ENCODE measurements around the gene LRRC25. TPM values are rescaled to one million over a fixed set of nuclear protein-coding genes. Genes with fewer than 3 reads are reported as not detected.
"Not testable (repeated sequence)": the region's sequence is repeated elsewhere in the genome, so short reads cannot be mapped to it uniquely, and the experiment has no call there.

Gene LRRC25
- total RNA-seq, 1 donor from 2014 or later: not detected

DNA sequence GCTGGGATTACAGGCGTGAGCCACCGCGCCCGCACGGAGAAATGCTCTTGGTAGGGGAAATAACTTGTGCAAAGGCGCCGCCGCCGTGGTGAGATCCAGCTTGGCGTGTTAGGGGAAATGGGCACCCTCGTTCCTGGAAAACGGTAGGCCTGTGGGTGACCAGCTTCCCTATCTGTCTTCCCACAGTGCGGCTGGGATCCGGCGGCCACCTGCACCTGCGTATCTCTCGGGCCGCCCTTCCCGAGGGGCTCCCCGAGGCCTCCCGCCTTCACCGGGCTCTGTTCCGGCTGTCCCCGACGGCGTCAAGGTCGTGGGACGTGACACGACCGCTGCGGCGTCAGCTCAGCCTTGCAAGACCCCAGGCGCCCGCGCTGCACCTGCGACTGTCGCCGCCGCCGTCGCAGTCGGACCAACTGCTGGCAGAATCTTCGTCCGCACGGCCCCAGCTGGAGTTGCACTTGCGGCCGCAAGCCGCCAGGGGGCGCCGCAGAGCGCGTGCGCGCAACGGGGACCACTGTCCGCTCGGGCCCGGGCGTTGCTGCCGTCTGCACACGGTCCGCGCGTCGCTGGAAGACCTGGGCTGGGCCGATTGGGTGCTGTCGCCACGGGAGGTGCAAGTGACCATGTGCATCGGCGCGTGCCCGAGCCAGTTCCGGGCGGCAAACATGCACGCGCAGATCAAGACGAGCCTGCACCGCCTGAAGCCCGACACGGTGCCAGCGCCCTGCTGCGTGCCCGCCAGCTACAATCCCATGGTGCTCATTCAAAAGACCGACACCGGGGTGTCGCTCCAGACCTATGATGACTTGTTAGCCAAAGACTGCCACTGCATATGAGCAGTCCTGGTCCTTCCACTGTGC lies 9.1 kb downstream of the LRRC25 start:
- Mint-ChIP-seq H3K27me3 (ENCODE audit: low read depth) (peaks cover 6% of the 10 kb centered on the region), H3K4me3 (peak overlapping the region; percentile 52), H3K4me1 (peaks cover 12% of the 10 kb centered on the region), H3K27ac (no peak overlapping the region), H3K9me3 (no peaks in the 10 kb centered on the region), H3K36me3 (no peaks in the 10 kb centered on the region)
- DNase-seq (ENCODE audit: low spot score in 2 of 2, unreplicated experiment in 2 of 2): peak; percentile 72 to 85
- TF ChIP-seq, protein P1, sequence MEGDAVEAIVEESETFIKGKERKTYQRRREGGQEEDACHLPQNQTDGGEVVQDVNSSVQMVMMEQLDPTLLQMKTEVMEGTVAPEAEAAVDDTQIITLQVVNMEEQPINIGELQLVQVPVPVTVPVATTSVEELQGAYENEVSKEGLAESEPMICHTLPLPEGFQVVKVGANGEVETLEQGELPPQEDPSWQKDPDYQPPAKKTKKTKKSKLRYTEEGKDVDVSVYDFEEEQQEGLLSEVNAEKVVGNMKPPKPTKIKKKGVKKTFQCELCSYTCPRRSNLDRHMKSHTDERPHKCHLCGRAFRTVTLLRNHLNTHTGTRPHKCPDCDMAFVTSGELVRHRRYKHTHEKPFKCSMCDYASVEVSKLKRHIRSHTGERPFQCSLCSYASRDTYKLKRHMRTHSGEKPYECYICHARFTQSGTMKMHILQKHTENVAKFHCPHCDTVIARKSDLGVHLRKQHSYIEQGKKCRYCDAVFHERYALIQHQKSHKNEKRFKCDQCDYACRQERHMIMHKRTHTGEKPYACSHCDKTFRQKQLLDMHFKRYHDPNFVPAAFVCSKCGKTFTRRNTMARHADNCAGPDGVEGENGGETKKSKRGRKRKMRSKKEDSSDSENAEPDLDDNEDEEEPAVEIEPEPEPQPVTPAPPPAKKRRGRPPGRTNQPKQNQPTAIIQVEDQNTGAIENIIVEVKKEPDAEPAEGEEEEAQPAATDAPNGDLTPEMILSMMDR (IDR thresholded peaks at IDR 0.05; ENCODE audit: unreplicated experiment): peak; percentile 100

DNA sequence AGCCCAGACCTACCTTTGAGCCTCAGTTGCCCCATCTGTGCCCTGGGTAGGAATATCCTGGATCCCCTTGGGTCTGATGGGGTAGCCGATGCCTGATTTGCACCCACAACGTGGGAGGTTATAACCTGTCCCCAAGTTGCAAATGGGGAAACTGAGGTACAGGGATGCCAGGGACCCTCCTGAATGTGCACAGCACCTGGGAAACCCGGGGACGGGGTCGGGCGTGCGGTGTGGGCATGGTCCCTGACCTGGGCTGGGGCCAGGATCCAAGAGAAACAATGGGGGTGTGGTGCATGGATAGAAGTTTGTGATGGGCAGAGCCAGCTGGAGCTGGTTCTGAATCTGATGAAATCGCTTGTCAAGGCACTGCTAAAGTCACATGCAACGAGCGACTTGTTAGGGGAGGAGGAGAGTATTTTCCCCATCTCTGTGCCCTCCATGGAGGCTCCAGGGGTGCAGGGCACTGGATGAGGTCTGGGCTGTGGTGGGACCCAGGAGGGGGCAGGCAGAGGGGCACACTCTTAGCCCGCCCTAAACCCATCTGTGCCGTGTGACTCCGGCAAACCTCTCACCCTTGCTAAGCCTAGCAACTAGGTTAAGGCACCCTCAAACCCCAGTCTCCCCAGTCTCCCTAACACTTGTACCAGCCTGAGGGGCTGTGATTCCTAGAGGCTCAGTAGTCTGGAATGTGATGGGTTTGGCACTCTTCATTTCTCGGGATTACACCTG lies 10.7 kb downstream of the LRRC25 start:
- peaks cover 6% of the 10 kb centered on the region for H3K27me3 Mint-ChIP-seq (ENCODE audit: low read depth)
- TF ChIP-seq, protein P1 (IDR thresholded peaks at IDR 0.05; ENCODE audit: unreplicated experiment): no peak
- H3K4me3 Mint-ChIP-seq: peak overlapping the region; percentile 33
- H3K36me3 Mint-ChIP-seq: no peaks in the 10 kb centered on the region
- no peaks in the 10 kb centered on the region for H3K9me3 Mint-ChIP-seq
- no peak for DNase-seq (ENCODE audit: low spot score in 2 of 2, unreplicated experiment in 2 of 2)
- peaks cover 16% of the 10 kb centered on the region for H3K4me1 Mint-ChIP-seq
- H3K27ac Mint-ChIP-seq: no peak overlapping the region

DNA sequence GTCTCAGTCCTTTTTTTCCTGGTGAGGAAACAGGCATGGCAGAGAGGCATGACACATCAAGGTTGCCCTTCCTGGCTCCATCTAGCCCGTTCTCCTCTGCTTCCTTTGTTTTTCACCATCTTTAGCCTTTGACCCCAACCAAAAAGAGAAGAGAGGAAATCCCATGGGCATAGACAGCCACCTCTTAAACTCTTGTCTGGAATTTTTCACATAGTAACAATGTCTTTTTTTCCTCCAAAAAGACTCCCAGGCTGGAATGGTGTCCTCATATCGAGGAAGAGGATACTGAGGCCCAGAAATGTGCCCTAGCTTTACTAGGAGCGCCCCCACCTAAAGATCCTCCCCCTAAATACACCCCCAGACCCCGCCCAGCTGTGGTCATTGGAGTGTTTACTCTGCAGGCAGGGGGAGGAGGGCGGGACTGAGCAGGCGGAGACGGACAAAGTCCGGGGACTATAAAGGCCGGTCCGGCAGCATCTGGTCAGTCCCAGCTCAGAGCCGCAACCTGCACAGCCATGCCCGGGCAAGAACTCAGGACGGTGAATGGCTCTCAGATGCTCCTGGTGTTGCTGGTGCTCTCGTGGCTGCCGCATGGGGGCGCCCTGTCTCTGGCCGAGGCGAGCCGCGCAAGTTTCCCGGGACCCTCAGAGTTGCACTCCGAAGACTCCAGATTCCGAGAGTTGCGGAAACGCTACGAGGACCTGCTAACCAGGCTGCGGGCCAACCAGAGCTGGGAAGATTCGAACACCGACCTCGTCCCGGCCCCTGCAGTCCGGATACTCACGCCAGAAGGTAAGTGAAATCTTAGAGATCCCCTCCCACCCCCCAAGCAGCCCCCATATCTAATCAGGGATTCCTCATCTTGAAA lies 11.5 kb downstream of the LRRC25 start, which contains the start of gene GDF15:
GDF15 (plus strand) TSS at position 484 of the 868 bp plus-strand sequence; CDS start at position 516, 32 bp downstream.
- Mint-ChIP-seq H3K4me3 (peak within 1 kb of the TSS; percentile 33), H3K36me3 (no peaks in the 10 kb centered on the region), H3K27ac (no peak within 1 kb of the TSS), H3K9me3 (no peaks in the 10 kb centered on the region), H3K27me3 (ENCODE audit: low read depth) (peaks cover 6% of the 10 kb centered on the region), H3K4me1 (peaks cover 16% of the 10 kb centered on the region)
- TF ChIP-seq, protein P1 (IDR thresholded peaks at IDR 0.05; ENCODE audit: unreplicated experiment): peak; percentile 37
- peak in 1 of 2 experiments; percentile 47 for DNase-seq (ENCODE audit: low spot score in 2 of 2, unreplicated experiment in 2 of 2)

DNA sequence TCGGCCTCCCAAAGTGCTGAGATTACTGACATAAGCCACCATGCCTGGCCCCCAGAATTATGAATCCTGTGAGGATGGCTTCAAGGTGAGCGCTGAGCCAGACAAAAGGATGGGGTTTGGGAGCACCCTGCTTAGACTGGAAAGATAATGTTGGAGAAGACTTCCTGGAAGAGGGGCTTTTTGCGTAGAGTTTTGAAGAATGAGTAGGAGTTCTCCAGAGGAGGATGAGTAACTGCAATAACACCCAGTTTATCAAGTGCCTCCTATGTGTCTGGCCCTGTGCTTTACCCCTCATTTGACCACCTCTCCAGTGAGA lies 12.1 kb downstream of the LRRC25 start:
- H3K36me3 Mint-ChIP-seq: no peaks in the 10 kb centered on the region
- no peaks in the 10 kb centered on the region for H3K9me3 Mint-ChIP-seq
- peaks cover 6% of the 10 kb centered on the region for H3K27me3 Mint-ChIP-seq (ENCODE audit: low read depth)
- no peak for DNase-seq (ENCODE audit: low spot score in 2 of 2, unreplicated experiment in 2 of 2)
- no peak overlapping the region for H3K27ac Mint-ChIP-seq
- peaks cover 18% of the 10 kb centered on the region for H3K4me1 Mint-ChIP-seq
- TF ChIP-seq, protein P1 (IDR thresholded peaks at IDR 0.05; ENCODE audit: unreplicated experiment): no peak
- no peak overlapping the region for H3K4me3 Mint-ChIP-seq

DNA sequence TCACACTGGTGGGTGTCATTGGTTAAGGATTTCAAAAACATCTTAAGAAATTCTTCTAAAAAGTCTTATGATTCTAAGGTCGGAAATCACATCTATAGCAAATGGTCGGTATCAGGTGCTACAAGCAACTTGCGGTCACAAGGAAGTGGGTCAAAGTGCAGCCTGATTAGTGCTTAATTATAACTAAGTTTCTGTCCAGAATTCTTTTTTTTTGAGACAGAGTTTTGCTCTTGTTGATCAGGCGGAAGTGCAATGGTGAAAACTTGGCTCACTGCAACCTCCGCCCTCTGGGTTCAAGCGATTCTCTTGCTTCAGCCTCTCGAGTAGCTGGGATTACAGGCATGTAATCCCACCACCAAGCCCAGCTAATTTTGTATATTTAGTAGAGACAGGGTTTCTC lies 12.6 kb downstream of the LRRC25 start:
- Mint-ChIP-seq H3K27ac (no peak overlapping the region), H3K4me3 (no peak overlapping the region), H3K36me3 (no peaks in the 10 kb centered on the region), H3K27me3 (ENCODE audit: low read depth) (peaks cover 6% of the 10 kb centered on the region), H3K4me1 (peaks cover 23% of the 10 kb centered on the region), H3K9me3 (no peaks in the 10 kb centered on the region)
- no peak for DNase-seq (ENCODE audit: low spot score in 2 of 2, unreplicated experiment in 2 of 2)
- TF ChIP-seq, protein P1 (IDR thresholded peaks at IDR 0.05; ENCODE audit: unreplicated experiment): no peak

DNA sequence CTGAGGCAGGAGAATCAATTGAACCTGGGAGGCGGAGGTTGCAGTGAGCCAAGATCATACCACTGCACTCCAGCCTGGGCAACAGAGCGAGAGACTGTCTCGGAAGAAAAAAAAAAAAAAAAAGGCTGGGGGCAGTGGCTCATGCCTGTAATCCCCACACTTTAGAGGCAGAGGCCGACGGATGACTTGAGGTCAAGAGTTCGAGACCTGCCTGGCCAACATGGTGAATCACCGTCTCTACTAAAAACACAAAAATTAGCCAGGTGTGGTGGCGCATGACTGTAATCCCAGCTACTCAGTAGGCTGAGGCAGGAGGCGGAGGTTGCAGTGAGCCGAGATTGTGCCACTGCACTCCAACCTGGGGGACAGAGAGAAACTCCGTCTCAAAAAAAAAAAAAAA lies 13.8 kb downstream of the LRRC25 start:
- H3K4me3 Mint-ChIP-seq; H3K36me3 Mint-ChIP-seq; H3K27ac Mint-ChIP-seq; H3K27me3 Mint-ChIP-seq (ENCODE audit: low read depth); DNase-seq (ENCODE audit: low spot score in 2 of 2, unreplicated experiment in 2 of 2); H3K9me3 Mint-ChIP-seq: not testable (repeated sequence)
- peaks cover 23% of the 10 kb centered on the region for H3K4me1 Mint-ChIP-seq

Measured in mesothelial cell of epicardium (in vitro differentiated cells).